HepG2 (cell line): Measurements from ENCODE around the gene FOXR1.

ENCODE experiments used
- IRF1 ChIP-seq: sonication (generic); formaldehyde crosslinking; IDR thresholded peaks from 2 replicates; pipeline ENCODE4 v1.4.0; 2020; ENCODE audit warnings: low read depth, mild to moderate bottlenecking, missing genetic modification reagents
- MAFG ChIP-seq: sonication (generic); formaldehyde crosslinking; IDR thresholded peaks from 2 replicates; pipeline ENCODE4 v1.5.1; 2020; ENCODE audit warnings: mild to moderate bottlenecking, missing genetic modification reagents
- MAFK ChIP-seq, 2 experiments: IDR thresholded peaks in 1 of 2; conservative IDR thresholded peaks in 1 of 2; 2 replicates each; pipeline ENCODE4 v1.6.1; 2011; ENCODE audit warnings: improper control_type of control experiment in 2 of 2, low read length in 2 of 2
- PHB2 ChIP-seq: fragments of 450-650 bp; IDR thresholded peaks from 2 replicates; pipeline ENCODE4 v1.6.1; 2018; ENCODE audit not compliant: partially characterized antibody
- SP2 ChIP-seq: sonication (generic); formaldehyde crosslinking; IDR thresholded peaks from 2 replicates; pipeline ENCODE4 v1.5.1; 2020; ENCODE audit warnings: mild to moderate bottlenecking, missing genetic modification reagents
- TAF15 ChIP-seq: fragments of 200-400 bp; formaldehyde crosslinking; IDR thresholded peaks from one replicate; pipeline ENCODE4 v1.6.1; 2018; ENCODE audit warnings: mild to moderate bottlenecking, low read depth, low read length; ENCODE audit not compliant: poor library complexity, severe bottlenecking
- YY1 ChIP-seq: IDR thresholded peaks from 2 replicates; pipeline ENCODE4 v1.6.1; 2011; ENCODE audit warnings: low read length, low read depth, moderate library complexity, mild to moderate bottlenecking; ENCODE audit not compliant: insufficient read depth, insufficient replicate concordance
- ZNF367 ChIP-seq: sonication (generic); formaldehyde crosslinking; IDR thresholded peaks from 2 replicates; pipeline ENCODE4 v1.4.0; 2020; ENCODE audit warnings: missing genetic modification reagents, borderline replicate concordance
- ZSCAN5A ChIP-seq: sonication (generic); formaldehyde crosslinking; IDR thresholded peaks from 2 replicates; pipeline ENCODE4 v1.8.0; 2022; ENCODE audit warnings: mild to moderate bottlenecking, missing genetic modification reagents, borderline replicate concordance
- TF ChIP-seq, protein P1 (sequence below): sonication (generic); formaldehyde crosslinking; IDR thresholded peaks from 2 replicates; pipeline ENCODE4 v1.8.0; 2022; ENCODE audit warnings: mild to moderate bottlenecking, missing genetic modification reagents; ENCODE audit not compliant: insufficient replicate concordance
- TF ChIP-seq, protein P2 (sequence below): sonication (generic); formaldehyde crosslinking; IDR thresholded peaks from 2 replicates; pipeline ENCODE4 v1.4.0; 2020; ENCODE audit warnings: missing genetic modification reagents

GRCh38 chr11:118938491-118939403, 32.8 kb upstream of the FOXR1 start:
- TF ChIP-seq ZSCAN5A (CRISPR knock-in tag) (no peak), IRF1 (no peak), MAFK (conservative IDR thresholded peaks at IDR 0.05 in 1 of 2, IDR thresholded peaks at IDR 0.05 in 1 of 2; ENCODE audit: low read length in 2 of 2) (no peak), TAF15 (no peak), ZNF367 (CRISPR knock-in tag) (no peak), PHB2 (no peak), MAFG (no peak), YY1 (no peak), SP2 (CRISPR knock-in tag) (no peak)
- TF ChIP-seq, protein P1, sequence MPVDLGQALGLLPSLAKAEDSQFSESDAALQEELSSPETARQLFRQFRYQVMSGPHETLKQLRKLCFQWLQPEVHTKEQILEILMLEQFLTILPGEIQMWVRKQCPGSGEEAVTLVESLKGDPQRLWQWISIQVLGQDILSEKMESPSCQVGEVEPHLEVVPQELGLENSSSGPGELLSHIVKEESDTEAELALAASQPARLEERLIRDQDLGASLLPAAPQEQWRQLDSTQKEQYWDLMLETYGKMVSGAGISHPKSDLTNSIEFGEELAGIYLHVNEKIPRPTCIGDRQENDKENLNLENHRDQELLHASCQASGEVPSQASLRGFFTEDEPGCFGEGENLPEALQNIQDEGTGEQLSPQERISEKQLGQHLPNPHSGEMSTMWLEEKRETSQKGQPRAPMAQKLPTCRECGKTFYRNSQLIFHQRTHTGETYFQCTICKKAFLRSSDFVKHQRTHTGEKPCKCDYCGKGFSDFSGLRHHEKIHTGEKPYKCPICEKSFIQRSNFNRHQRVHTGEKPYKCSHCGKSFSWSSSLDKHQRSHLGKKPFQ (CRISPR knock-in tag) = no peak
- TF ChIP-seq, protein P2, sequence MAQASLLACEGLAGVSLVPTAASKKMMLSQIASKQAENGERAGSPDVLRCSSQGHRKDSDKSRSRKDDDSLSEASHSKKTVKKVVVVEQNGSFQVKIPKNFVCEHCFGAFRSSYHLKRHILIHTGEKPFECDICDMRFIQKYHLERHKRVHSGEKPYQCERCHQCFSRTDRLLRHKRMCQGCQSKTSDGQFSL = no peak
